Panc1 (cell line): ENCODE results near the gene EMID1. TPM values are rescaled to one million over a fixed set of nuclear protein-coding genes. Genes with fewer than 3 reads are reported as not detected.

Experiments
- ATAC-seq: fragments of 200-7000 bp; cut with Tn5 transposase; 2 replicates; pipeline ENCODE4 v1.9.1; 2020; ENCODE audit warnings: mild to moderate bottlenecking, moderate library complexity
- BruUV-seq: library from RNA; stranded (reverse); fragments of 400-500 nt; replicated peaks from 2 replicates; lab custom pipeline; 2021; lab: Mats Ljungman, UMichigan
- CTCF ChIA-PET: fragments of 300-600 bp; sonication (Branson Sonifier 250); formaldehyde crosslinking; loops from one replicate; lab custom pipeline; 2022; ENCODE audit warnings: antibody characterized with exemption; lab: Charles Lee
- POLR2A ChIA-PET: fragments of 300-600 bp; sonication (Branson Sonifier 250); formaldehyde crosslinking; loops from one replicate; lab custom pipeline; 2022; ENCODE audit warnings: antibody characterized with exemption; lab: Charles Lee
- DNase-seq: peaks from one replicate; pipeline ENCODE4 v3.0.0-alpha.2; 2010; ENCODE audit warnings: low read depth, low spot score
- H3K27ac ChIP-seq: 2 replicates; pipeline ENCODE4 v1.5.1; 2011; ENCODE audit warnings: mild to moderate bottlenecking, low read length, inconsistent platforms
- H3K27me3 ChIP-seq: fragments of 200-500 bp; sonication (Bioruptor generic); 2 replicates; pipeline ENCODE4 v1.6.0; 2014; ENCODE audit warnings: low read length, inconsistent platforms; ENCODE audit not compliant: control insufficient read depth, insufficient read depth
- H3K36me3 ChIP-seq: fragments of 200-500 bp; sonication (Bioruptor generic); 2 replicates; pipeline ENCODE4 v1.5.1; 2014; ENCODE audit warnings: inconsistent platforms, mild to moderate bottlenecking, low read length, moderate library complexity; ENCODE audit not compliant: control insufficient read depth, insufficient read depth
- H3K4me1 ChIP-seq: 2 replicates; pipeline ENCODE4 v1.5.1; 2011; ENCODE audit warnings: inconsistent platforms, mild to moderate bottlenecking, low read length, moderate library complexity; ENCODE audit not compliant: control insufficient read depth, insufficient read depth
- H3K4me3 ChIP-seq, 2 experiments: 2 replicates each; pipeline ENCODE4 v1.5.1; 2011 to 2012; ENCODE audit warnings: low read depth in 2 of 2, low read length in 2 of 2, mild to moderate bottlenecking in 2 of 2, inconsistent platforms in 1 of 2, moderate library complexity in 1 of 2
- H3K9me3 ChIP-seq: fragments of 200-500 bp; sonication (Bioruptor generic); 2 replicates; pipeline ENCODE4 v1.5.1; 2014; ENCODE audit warnings: low read depth, mild to moderate bottlenecking, inconsistent platforms, low read length, moderate library complexity; ENCODE audit not compliant: control insufficient read depth, insufficient read depth
- POLR2AphosphoS5 ChIP-seq: IDR thresholded peaks from 2 replicates; pipeline ENCODE4 v1.6.1; 2012; ENCODE audit warnings: mild to moderate bottlenecking, low read depth, low read length, moderate library complexity
- SIN3A ChIP-seq: IDR thresholded peaks from 2 replicates; pipeline ENCODE4 v1.6.1; 2012; ENCODE audit warnings: low read depth, mild to moderate bottlenecking, low read length, moderate library complexity, borderline replicate concordance; ENCODE audit not compliant: insufficient read depth
- TCF7L2 ChIP-seq: IDR thresholded peaks from 2 replicates; pipeline ENCODE4 v1.6.1; 2011; ENCODE audit warnings: mild to moderate bottlenecking, low read depth, low read length, inconsistent platforms
- in situ Hi-C: cut with HindIII; loops from 2 replicates; pipeline ENCODE4 v1.10.0; 2016; ENCODE audit warnings: low sequenced_read_pairs, low pct_unique_long_range_greater_than_20kb
- intact Hi-C: fragments of 100-400 bp; cut with micrococcal nuclease; formaldehyde crosslinking; loops from one replicate; pipeline ENCODE4 v1.10.0; 2022; ENCODE audit not compliant: unreplicated experiment
- total RNA-seq: library from RNA; stranded (reverse); gene quantifications from one replicate; pipeline ENCODE4 v1.2.1, GENCODE V29; 2021; ENCODE audit not compliant: unreplicated experiment
- TF ChIP-seq, protein P1 (sequence below): fragments of 450-650 bp; IDR thresholded peaks from 2 replicates; pipeline ENCODE4 v1.5.1; 2017; ENCODE audit warnings: mild to moderate bottlenecking
- TF ChIP-seq, protein P2 (sequence below), 2 experiments: IDR thresholded peaks; 2 replicates each; pipeline ENCODE4 v1.6.1; 2011 to 2012; ENCODE audit warnings: low read depth in 2 of 2, control low read depth in 1 of 2, low read length in 1 of 2, mild to moderate bottlenecking in 1 of 2, moderate library complexity in 1 of 2; ENCODE audit not compliant: insufficient read depth in 1 of 2

EMID1 gene
- total RNA-seq, 1 experiment from 2014 or later: 1.1 TPM

DNA sequence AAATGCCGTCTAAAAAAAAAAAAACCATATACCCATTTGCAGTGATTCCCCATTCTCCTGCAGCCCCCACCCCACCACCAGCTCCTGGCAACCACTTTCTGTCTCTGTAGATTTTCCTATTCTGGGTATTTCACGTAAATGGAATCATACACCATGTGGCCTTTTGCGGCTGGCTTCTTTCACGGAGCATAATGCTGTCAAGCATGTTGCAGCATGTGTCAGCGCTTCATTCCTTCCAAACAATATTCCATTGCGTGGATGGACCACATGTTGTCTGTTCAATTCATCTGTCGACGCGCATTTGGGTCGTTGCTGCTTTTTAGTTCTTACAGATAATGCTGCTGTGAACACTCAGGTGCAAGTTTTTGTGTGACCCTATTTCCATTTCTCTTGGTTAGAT is 14.8 kb upstream of the EMID1 start:
- BruUV-seq: no TSS peak

DNA sequence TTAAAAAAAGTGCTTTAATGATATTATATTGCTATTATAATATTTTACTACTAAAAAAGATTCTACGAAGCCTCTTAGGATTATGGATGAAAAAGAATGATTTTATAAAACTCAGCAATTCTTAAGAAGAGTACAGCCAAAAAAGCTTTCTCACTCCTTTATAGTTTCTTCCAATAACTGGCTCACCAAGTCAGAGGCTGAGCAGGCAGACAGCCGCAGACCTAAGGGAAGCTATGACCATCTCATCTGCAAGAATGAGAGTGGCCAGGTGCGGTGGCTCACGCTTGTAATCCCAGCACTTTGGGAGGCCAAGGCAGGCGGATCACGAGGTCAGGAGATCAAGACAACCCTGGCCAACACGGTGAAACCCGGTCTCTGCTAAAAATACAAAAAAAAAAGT is 12.7 kb upstream of the EMID1 start:
- Histone ChIP-seq H3K4me1 (no peaks in the 10 kb centered on the region), H3K4me3 (no peak overlapping the region), H3K36me3 (no peaks in the 10 kb centered on the region), H3K27me3 (no peaks in the 10 kb centered on the region), H3K9me3 (no peaks in the 10 kb centered on the region), H3K27ac (no peak overlapping the region)
- CTCF ChIA-PET: no interaction called here
- TF ChIP-seq POLR2AphosphoS5: no peak
- TF ChIP-seq, protein P1, sequence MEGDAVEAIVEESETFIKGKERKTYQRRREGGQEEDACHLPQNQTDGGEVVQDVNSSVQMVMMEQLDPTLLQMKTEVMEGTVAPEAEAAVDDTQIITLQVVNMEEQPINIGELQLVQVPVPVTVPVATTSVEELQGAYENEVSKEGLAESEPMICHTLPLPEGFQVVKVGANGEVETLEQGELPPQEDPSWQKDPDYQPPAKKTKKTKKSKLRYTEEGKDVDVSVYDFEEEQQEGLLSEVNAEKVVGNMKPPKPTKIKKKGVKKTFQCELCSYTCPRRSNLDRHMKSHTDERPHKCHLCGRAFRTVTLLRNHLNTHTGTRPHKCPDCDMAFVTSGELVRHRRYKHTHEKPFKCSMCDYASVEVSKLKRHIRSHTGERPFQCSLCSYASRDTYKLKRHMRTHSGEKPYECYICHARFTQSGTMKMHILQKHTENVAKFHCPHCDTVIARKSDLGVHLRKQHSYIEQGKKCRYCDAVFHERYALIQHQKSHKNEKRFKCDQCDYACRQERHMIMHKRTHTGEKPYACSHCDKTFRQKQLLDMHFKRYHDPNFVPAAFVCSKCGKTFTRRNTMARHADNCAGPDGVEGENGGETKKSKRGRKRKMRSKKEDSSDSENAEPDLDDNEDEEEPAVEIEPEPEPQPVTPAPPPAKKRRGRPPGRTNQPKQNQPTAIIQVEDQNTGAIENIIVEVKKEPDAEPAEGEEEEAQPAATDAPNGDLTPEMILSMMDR: no peak
- TF ChIP-seq TCF7L2: no peak
- TF ChIP-seq, protein P2, sequence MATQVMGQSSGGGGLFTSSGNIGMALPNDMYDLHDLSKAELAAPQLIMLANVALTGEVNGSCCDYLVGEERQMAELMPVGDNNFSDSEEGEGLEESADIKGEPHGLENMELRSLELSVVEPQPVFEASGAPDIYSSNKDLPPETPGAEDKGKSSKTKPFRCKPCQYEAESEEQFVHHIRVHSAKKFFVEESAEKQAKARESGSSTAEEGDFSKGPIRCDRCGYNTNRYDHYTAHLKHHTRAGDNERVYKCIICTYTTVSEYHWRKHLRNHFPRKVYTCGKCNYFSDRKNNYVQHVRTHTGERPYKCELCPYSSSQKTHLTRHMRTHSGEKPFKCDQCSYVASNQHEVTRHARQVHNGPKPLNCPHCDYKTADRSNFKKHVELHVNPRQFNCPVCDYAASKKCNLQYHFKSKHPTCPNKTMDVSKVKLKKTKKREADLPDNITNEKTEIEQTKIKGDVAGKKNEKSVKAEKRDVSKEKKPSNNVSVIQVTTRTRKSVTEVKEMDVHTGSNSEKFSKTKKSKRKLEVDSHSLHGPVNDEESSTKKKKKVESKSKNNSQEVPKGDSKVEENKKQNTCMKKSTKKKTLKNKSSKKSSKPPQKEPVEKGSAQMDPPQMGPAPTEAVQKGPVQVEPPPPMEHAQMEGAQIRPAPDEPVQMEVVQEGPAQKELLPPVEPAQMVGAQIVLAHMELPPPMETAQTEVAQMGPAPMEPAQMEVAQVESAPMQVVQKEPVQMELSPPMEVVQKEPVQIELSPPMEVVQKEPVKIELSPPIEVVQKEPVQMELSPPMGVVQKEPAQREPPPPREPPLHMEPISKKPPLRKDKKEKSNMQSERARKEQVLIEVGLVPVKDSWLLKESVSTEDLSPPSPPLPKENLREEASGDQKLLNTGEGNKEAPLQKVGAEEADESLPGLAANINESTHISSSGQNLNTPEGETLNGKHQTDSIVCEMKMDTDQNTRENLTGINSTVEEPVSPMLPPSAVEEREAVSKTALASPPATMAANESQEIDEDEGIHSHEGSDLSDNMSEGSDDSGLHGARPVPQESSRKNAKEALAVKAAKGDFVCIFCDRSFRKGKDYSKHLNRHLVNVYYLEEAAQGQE (IDR thresholded peaks at IDR 0.05; ENCODE audit: insufficient read depth in 1 of 2, low read depth in 2 of 2, low read length in 1 of 2): no peak
- no peak for TF ChIP-seq SIN3A
- intact Hi-C loops (no loop called here), in situ Hi-C loops (no loop called here)
- DNase-seq (no peak), ATAC-seq (no peak)
- POLR2A ChIA-PET: no interaction called here
- BruUV-seq: no TSS peak

More for the DNA sequence above, 14.8 kb upstream of the EMID1 start:
- in situ Hi-C loops (no loop called here), intact Hi-C loops (no loop called here)
- Histone ChIP-seq H3K4me3 (no peak overlapping the region), H3K36me3 (no peaks in the 10 kb centered on the region), H3K27me3 (no peaks in the 10 kb centered on the region), H3K4me1 (no peaks in the 10 kb centered on the region), H3K9me3 (no peaks in the 10 kb centered on the region), H3K27ac (no peak overlapping the region)
- CTCF ChIA-PET: interaction anchor here (0.7 kb wide), 1 partner anchor 55 kb away, joined by 5 read pairs; no protein-coding TSS in a partner anchor
- no peak for ATAC-seq
- DNase-seq: no peak
- TF ChIP-seq SIN3A: no peak
- no peak for TF ChIP-seq TCF7L2
- no peak for TF ChIP-seq POLR2AphosphoS5
- TF ChIP-seq, protein P2 (IDR thresholded peaks at IDR 0.05; ENCODE audit: insufficient read depth in 1 of 2, low read depth in 2 of 2, low read length in 1 of 2): no peak
- TF ChIP-seq, protein P1: no peak
- POLR2A ChIA-PET: no interaction called here
